ENCODE data around the gene TRAPPC2B.

The TRAPPC2B gene

DNA sequence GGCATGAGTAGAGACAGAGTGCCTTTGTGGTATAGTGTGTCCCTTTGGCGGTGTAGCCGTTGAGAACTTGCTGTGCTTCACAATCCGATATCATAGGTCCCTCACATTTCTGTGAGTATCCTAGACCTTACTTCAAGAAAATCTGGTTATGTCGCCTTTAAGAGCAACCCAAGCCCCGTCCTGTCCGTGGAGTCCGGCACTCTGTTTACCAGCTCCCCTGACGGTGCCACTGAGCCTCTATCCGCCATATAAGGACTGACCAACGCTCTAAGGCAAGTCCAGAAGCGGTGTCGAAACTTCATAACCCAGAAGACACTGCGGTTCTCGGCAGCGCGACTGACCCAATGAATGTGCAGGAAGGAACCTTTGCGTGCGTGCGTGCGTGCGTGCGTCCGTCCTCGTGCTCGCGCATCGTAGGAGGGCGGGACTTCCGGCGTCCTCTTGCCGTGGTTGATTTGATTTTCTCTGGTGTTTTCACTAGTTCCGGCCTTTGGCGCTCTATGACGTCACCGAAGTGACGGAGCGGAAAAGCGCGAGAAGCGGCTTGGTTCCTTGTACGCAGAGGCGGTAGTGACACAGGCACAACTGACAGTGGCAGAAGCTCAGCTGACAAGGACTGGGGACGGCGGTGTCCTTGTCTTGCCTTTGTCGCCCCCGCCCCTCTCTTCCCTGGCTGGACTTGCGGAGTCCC, at the start of gene TRAPPC2B, which contains the start of gene ZNF547:
Gene TRAPPC2B (plus strand): TSS at position 555 of the 691 bp plus-strand sequence. CDS start 1,283 bp downstream, outside the sequence.
Gene ZNF547 (plus strand): TSS at position 555 of the 691 bp plus-strand sequence. CDS start 5,005 bp downstream, outside the sequence.
- peak; percentile 98 for DNase-seq (ENCODE audit: low read depth)
- H3K4me3 ChIP-seq (ENCODE audit: low read depth, low read length), result peak within 1 kb of the TSS; percentile 82
- TF ChIP-seq, protein P1, sequence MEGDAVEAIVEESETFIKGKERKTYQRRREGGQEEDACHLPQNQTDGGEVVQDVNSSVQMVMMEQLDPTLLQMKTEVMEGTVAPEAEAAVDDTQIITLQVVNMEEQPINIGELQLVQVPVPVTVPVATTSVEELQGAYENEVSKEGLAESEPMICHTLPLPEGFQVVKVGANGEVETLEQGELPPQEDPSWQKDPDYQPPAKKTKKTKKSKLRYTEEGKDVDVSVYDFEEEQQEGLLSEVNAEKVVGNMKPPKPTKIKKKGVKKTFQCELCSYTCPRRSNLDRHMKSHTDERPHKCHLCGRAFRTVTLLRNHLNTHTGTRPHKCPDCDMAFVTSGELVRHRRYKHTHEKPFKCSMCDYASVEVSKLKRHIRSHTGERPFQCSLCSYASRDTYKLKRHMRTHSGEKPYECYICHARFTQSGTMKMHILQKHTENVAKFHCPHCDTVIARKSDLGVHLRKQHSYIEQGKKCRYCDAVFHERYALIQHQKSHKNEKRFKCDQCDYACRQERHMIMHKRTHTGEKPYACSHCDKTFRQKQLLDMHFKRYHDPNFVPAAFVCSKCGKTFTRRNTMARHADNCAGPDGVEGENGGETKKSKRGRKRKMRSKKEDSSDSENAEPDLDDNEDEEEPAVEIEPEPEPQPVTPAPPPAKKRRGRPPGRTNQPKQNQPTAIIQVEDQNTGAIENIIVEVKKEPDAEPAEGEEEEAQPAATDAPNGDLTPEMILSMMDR (IDR thresholded peaks at IDR 0.05; ENCODE audit: low read depth, low read length), result no peak
- TF ChIP-seq, protein P2, sequence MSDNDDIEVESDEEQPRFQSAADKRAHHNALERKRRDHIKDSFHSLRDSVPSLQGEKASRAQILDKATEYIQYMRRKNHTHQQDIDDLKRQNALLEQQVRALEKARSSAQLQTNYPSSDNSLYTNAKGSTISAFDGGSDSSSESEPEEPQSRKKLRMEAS (IDR thresholded peaks at IDR 0.05; ENCODE audit: low read depth, low read length), result peak; percentile 73
- peak; percentile 49; the same call in 1 of the 2 replicates for TF ChIP-seq MYC (IDR thresholded peaks at IDR 0.05; ENCODE audit: low read depth, low read length)
- peak; percentile 45 for TF ChIP-seq POLR2A (IDR thresholded peaks at IDR 0.05; ENCODE audit: extremely low read depth, insufficient read length)

DNA sequence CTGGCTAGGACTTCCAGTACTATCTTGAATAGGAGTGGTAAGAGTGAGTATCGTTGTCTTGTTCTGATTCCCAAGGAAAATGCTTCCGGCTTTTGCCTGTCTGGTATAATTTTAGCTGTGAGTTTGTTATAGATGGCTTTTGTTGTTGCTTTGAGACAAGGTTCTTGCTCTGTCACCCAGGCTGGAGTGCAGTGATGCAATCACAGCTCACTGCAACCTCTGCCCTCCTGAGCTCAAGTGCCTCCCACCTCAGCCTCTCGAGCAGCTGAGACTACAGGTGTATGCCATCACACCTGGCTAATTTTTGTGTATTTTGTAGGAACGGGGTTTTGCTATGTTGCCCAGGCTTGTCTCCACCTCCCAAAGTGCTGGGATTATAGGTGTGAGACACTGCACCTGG, 49.2 kb upstream of the TRAPPC2B start:
- no peak for TF ChIP-seq MYC (IDR thresholded peaks at IDR 0.05; ENCODE audit: low read depth, low read length)
- TF ChIP-seq, protein P2 (IDR thresholded peaks at IDR 0.05; ENCODE audit: low read depth, low read length), result no peak
- TF ChIP-seq, protein P1 (IDR thresholded peaks at IDR 0.05; ENCODE audit: low read depth, low read length), result no peak
- TF ChIP-seq POLR2A (IDR thresholded peaks at IDR 0.05; ENCODE audit: extremely low read depth, insufficient read length), result no peak
- DNase-seq (ENCODE audit: low read depth), result no peak
- no peak overlapping the region for H3K4me3 ChIP-seq (ENCODE audit: low read depth, low read length)

DNA sequence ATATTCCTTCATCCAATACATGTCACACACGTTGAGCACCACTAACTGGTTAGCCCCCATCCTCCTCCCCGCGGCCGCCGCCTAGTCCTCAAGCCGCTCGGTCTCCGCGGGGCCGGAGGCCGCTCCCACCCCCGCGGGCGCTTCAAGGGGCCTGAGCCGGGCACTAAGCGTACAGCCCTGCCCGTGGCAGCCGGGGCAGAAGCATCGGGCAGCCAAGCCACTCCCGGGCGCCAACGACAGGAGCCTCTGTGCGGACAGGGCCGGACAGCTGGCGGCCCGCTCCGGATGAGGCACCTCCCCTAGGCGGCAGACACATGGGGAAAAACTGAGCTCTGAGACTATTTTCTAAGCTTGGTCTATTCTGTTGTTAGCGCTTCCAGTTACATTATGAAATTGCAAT, 45.8 kb upstream of the TRAPPC2B start:
- TF ChIP-seq POLR2A (IDR thresholded peaks at IDR 0.05; ENCODE audit: extremely low read depth, insufficient read length) (no peak), MYC (IDR thresholded peaks at IDR 0.05; ENCODE audit: low read depth, low read length) (no peak)
- TF ChIP-seq, protein P2 (IDR thresholded peaks at IDR 0.05; ENCODE audit: low read depth, low read length), result no peak
- TF ChIP-seq, protein P1 (IDR thresholded peaks at IDR 0.05; ENCODE audit: low read depth, low read length), result no peak
- H3K4me3 ChIP-seq (ENCODE audit: low read depth, low read length), result no peak overlapping the region
- DNase-seq (ENCODE audit: low read depth), result no peak

DNA sequence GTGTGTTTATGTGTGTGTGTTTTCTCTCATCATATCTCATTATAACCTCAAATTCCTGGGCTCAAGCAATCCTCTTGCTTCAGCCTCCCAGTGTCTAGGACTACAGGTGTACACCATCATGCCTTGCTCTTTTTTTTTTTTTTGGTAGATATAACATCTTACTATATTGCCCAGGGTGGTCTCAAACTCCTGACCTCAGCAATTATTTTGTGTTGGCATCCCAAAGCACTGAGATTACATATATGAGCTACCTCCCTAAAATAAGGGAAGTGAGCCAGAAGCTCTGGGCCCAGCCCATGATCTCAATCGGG, 43.5 kb upstream of the TRAPPC2B start:
- DNase-seq (ENCODE audit: low read depth), result no peak
- peak overlapping the region; percentile 68 for H3K4me3 ChIP-seq (ENCODE audit: low read depth, low read length)
- TF ChIP-seq, protein P2 (IDR thresholded peaks at IDR 0.05; ENCODE audit: low read depth, low read length), result no peak
- TF ChIP-seq POLR2A (IDR thresholded peaks at IDR 0.05; ENCODE audit: extremely low read depth, insufficient read length) (no peak), MYC (IDR thresholded peaks at IDR 0.05; ENCODE audit: low read depth, low read length) (no peak)
- TF ChIP-seq, protein P1 (IDR thresholded peaks at IDR 0.05; ENCODE audit: low read depth, low read length), result no peak

DNA sequence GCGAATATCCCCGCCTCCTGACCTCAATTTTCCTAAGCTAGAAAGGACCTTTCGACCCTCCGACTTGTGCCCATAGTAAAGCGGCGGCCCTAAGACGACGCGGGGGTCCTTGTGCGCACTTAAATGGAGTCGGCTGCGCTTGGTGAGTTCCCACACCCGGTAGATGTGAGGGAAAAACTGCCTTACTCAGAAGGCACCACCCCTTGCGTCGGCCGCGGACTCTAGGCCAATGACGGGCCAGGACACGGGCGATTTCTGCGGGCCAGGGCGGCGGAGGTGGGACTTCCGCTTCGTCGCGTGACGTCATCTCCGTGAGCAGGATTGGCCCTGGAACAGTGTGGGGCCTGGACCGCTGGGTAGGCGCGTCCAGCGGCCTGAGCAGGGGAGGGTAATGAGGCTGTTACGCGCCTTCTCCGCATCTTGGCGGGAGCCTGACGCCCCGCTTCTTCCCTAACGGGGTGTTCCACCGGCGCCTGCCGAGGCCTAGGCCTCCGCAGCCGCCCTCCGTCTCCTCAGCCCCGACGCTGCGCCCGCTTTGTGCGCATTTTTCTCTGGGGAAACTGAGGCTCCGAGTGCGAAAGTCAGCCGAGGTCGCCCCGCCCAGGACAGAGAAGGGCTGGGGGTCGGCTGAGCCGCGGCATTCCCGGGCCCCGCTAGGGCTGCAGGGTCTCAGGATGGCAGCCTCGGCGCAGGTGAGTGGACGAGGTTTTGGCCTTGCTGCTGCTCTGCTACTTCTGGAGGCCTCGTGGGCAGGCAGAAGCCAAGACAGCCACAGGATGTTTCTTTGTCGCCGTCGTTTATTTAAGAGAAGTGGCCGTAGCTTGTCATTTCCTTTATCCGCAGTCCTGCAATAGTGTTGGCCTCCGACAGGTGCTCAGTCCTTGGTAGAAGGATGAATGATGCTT, 42.9 kb upstream of the TRAPPC2B start, which contains the start of gene ZNF543:
Gene ZNF543 (plus strand): TSS at position 293 of the 905 bp plus-strand sequence. CDS start 382 bp downstream, at position 675.
- peak; percentile 94 for DNase-seq (ENCODE audit: low read depth)
- H3K4me3 ChIP-seq (ENCODE audit: low read depth, low read length), result peak within 1 kb of the TSS; percentile 83
- TF ChIP-seq, protein P2 (IDR thresholded peaks at IDR 0.05; ENCODE audit: low read depth, low read length), result peak; percentile 52
- TF ChIP-seq, protein P1 (IDR thresholded peaks at IDR 0.05; ENCODE audit: low read depth, low read length), result no peak
- TF ChIP-seq POLR2A (IDR thresholded peaks at IDR 0.05; ENCODE audit: extremely low read depth, insufficient read length) (peak; percentile 67), MYC (IDR thresholded peaks at IDR 0.05; ENCODE audit: low read depth, low read length) (peak; percentile 36; the same call in 1 of the 2 replicates)
